GM12891 (cell line): ENCODE results near the gene DCUN1D3.
"Not testable (repeated sequence)": the region's sequence is repeated elsewhere in the genome, so short reads cannot be mapped to it uniquely, and the experiment has no call there.

Source experiments
- DNase-seq: peaks from one replicate; pipeline ENCODE4 v3.0.0; 2011; ENCODE audit warnings: low spot score; ENCODE audit not compliant: insufficient read length
- FAIRE-seq: peaks from 2 replicates; lab custom pipeline; 2011; peaks lifted over from hg19 to GRCh38; lab: Jason Lieb, UNC
- PAX5 ChIP-seq: IDR thresholded peaks from 2 replicates; pipeline ENCODE4 v1.6.1; 2011; ENCODE audit warnings: low read length, moderate library complexity, mild to moderate bottlenecking; ENCODE audit not compliant: insufficient read depth, severe bottlenecking
- POLR2A ChIP-seq: IDR thresholded peaks from 2 replicates; pipeline ENCODE4 v1.6.1; 2011; ENCODE audit warnings: low read depth, low read length, control low read depth
- POLR2AphosphoS5 ChIP-seq: IDR thresholded peaks from 2 replicates; pipeline ENCODE4 v1.6.1; 2011; ENCODE audit warnings: low read depth, low read length, control low read depth
- POU2F2 ChIP-seq: IDR thresholded peaks from 2 replicates; pipeline ENCODE4 v1.6.1; 2011; ENCODE audit warnings: low read depth, mild to moderate bottlenecking, control low read depth, low read length, moderate library complexity
- SPI1 ChIP-seq: IDR thresholded peaks from 2 replicates; pipeline ENCODE4 v1.6.1; 2011; ENCODE audit warnings: low read depth, low read length, control low read depth
- TAF1 ChIP-seq: IDR thresholded peaks from 2 replicates; pipeline ENCODE4 v1.6.1; 2011; ENCODE audit warnings: low read depth, low read length, control low read depth

The DCUN1D3 gene

DNA sequence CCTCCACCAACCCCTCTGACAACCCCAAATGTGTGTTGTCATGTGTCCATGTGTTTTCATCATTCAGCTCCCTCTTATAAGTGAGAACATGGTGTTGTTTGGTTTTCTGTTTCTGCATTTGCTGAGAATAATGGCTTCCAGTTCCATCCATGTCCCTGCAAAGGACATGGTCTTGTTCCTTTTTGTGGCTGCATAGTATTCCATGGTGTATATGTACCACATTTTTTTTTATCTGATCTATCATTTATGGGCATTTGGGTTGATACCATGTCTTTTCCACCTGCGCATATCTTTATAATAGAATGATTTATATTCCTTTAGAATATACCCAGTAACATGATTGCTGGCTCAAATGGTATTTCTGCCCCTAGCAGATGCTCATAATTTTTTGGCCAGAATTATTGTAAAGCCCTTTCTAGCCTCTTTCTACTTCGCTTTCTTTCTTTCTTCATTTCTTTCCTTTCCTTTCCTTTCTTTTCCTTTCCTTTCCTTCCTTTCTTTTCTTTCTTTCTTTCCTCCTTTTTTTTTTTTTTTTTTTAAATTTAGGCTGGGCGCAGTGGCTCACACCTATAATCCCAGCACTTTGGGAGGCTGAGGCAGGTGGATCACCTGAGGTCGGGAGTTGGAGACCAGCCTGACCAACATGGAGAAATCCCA lies 81.1 kb downstream of the DCUN1D3 start:
- TF ChIP-seq SPI1 (no peak), POLR2A (no peak), POU2F2 (no peak), TAF1 (no peak), POLR2AphosphoS5 (no peak), PAX5 (no peak)
- FAIRE-seq (no peak), DNase-seq (no peak)

- no peak for DNase-seq
- no peak for FAIRE-seq
- TF ChIP-seq POU2F2, result no peak
- no peak for TF ChIP-seq POLR2A
- no peak for TF ChIP-seq POLR2AphosphoS5
- no peak for TF ChIP-seq SPI1
- TF ChIP-seq PAX5, result no peak
- no peak for TF ChIP-seq TAF1
Measured at GRCh38 chr16:20814784-20815183, 85.4 kb downstream of the DCUN1D3 start.

GRCh38 chr16:20812510-20812909 lies 87.6 kb downstream of the DCUN1D3 start:
- DNase-seq, result no peak
- no peak for FAIRE-seq
- TF ChIP-seq PAX5 (no peak), TAF1 (no peak), POU2F2 (no peak), SPI1 (no peak), POLR2AphosphoS5 (no peak), POLR2A (no peak)

- DNase-seq, result no peak
- TF ChIP-seq POLR2A (no peak), POLR2AphosphoS5 (no peak), POU2F2 (no peak), PAX5 (no peak), SPI1 (no peak), TAF1 (no peak)
- no peak for FAIRE-seq
Measured at GRCh38 chr16:20811889-20812439, 88.2 kb downstream of the DCUN1D3 start.

DNA sequence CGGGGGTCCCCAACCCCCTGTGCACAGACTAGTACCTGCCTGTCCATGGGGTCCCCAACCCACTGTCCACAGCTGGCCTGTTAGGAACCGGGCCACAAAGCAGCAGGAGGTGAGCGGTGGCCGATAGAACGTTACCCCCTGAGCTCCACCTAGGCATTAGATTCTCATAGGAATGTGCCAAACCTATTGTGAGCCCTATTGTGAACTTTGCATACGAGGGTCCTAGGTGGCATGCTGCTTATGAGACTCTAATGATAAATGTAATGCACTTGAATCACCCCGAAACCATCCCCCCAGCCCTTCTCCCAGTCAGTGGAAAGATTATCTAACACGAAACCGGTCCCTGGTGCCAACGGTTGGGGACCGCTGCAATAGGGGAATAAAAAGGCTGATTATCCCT lies 92.3 kb downstream of the DCUN1D3 start:
- TF ChIP-seq POU2F2, result no peak
- no peak for TF ChIP-seq SPI1
- TF ChIP-seq POLR2AphosphoS5, result no peak
- TF ChIP-seq POLR2A, result no peak
- no peak for TF ChIP-seq TAF1
- TF ChIP-seq PAX5, result no peak

DNA sequence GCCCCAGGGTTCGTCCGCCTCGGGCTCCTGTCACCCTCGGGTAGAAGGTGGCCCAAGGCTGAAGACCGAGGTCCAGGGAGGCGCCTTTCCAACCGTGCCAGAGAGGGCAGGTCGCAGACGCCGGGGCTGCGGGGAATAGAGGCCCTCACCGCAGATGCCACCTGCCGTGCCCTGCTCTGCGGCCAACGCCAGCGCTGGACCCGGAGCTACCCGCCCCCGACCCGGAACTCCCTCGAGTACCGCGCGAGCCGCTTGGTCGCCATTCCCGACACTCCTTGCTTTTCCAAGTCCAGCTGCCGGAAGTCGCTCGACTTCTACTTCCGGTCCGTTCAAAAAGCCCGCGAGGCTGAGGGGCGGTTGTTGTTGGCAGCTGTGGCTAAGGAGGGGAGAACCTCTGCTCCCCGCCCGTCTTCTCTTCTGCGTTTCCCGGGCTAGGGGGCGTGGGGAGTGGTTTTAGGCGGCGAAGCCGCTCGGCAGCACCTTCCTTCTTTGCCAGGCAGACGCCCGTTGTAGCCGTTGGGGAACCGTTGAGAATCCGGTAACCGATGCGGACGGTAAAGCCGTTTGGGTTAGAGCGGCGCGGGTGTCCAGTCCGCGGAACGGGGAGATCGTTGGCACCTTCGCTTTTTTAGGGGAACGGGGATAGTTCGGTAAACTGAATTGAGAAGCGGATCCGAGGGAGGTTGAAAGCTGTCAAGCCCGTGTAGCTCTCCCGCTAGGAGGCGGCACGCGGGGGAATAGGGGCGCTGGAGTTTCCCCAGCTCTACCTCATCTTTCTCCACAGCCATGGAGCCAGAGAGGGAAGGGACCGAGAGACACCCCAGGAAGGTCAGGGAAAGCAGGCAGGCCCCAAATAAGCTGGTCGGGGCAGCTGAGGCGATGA lies 93.7 kb downstream of the DCUN1D3 start, which contains the start of the genes ERI2 and REXO5:
TSS of gene ERI2 (minus strand) at position 305 of the 883 bp plus-strand sequence. CDS start at position 263, 42 bp downstream.
TSS of gene REXO5 (plus strand) at position 360 of the 883 bp plus-strand sequence. CDS start at position 787, 427 bp downstream.
- peak; percentile 74; the same call in 1 of the 2 replicates for TF ChIP-seq TAF1
- TF ChIP-seq PAX5, result no peak
- peak; percentile 62 for TF ChIP-seq POLR2A
- no peak for TF ChIP-seq POU2F2
- peak; percentile 63; the same call in 1 of the 2 replicates for TF ChIP-seq POLR2AphosphoS5
- FAIRE-seq, result peak; percentile 85
- DNase-seq, result peak; percentile 80

More for the DNA sequence above, 92.3 kb downstream of the DCUN1D3 start:
- no peak for FAIRE-seq
- no peak for DNase-seq

GRCh38 chr16:20805684-20806167 lies 94.4 kb downstream of the DCUN1D3 start:
- not testable (repeated sequence) for DNase-seq, FAIRE-seq
